ENCODE measurements around the gene SPOCK3.

SPOCK3 gene

DNA sequence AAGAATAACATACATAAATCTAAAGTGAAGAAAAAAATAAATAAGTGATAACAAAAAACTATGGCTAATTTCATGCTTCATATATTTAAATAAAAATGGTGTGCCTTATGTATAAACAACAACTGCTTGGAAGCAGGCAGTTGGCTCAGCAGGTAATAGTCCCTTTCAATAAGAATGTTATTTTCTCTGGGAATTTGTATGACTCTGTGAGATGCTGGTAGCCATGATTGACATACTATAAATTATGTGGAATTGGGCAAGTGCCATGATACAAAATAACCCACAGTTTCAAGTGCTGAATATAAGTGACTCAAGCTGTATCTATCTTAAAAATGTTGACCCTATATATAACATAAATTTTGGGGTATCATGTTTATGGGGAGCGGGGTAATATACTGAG lies 546.5 kb downstream of the SPOCK3 start:
- TF ChIP-seq RARB (CRISPR knock-in tag; IDR thresholded peaks at IDR 0.05) = no peak
- TF ChIP-seq CSDC2 (CRISPR knock-in tag; IDR thresholded peaks at IDR 0.05) = no peak
- no peak for TF ChIP-seq BACH2 (CRISPR knock-in tag; IDR thresholded peaks at IDR 0.05; ENCODE audit: borderline replicate concordance)
- TF ChIP-seq, protein P1, sequence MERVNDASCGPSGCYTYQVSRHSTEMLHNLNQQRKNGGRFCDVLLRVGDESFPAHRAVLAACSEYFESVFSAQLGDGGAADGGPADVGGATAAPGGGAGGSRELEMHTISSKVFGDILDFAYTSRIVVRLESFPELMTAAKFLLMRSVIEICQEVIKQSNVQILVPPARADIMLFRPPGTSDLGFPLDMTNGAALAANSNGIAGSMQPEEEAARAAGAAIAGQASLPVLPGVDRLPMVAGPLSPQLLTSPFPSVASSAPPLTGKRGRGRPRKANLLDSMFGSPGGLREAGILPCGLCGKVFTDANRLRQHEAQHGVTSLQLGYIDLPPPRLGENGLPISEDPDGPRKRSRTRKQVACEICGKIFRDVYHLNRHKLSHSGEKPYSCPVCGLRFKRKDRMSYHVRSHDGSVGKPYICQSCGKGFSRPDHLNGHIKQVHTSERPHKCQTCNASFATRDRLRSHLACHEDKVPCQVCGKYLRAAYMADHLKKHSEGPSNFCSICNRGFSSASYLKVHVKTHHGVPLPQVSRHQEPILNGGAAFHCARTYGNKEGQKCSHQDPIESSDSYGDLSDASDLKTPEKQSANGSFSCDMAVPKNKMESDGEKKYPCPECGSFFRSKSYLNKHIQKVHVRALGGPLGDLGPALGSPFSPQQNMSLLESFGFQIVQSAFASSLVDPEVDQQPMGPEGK (CRISPR knock-in tag; IDR thresholded peaks at IDR 0.05; ENCODE audit: borderline replicate concordance) = no peak
- TF ChIP-seq ZNF70 (CRISPR knock-in tag; IDR thresholded peaks at IDR 0.05) = no peak
- TF ChIP-seq, protein P2, sequence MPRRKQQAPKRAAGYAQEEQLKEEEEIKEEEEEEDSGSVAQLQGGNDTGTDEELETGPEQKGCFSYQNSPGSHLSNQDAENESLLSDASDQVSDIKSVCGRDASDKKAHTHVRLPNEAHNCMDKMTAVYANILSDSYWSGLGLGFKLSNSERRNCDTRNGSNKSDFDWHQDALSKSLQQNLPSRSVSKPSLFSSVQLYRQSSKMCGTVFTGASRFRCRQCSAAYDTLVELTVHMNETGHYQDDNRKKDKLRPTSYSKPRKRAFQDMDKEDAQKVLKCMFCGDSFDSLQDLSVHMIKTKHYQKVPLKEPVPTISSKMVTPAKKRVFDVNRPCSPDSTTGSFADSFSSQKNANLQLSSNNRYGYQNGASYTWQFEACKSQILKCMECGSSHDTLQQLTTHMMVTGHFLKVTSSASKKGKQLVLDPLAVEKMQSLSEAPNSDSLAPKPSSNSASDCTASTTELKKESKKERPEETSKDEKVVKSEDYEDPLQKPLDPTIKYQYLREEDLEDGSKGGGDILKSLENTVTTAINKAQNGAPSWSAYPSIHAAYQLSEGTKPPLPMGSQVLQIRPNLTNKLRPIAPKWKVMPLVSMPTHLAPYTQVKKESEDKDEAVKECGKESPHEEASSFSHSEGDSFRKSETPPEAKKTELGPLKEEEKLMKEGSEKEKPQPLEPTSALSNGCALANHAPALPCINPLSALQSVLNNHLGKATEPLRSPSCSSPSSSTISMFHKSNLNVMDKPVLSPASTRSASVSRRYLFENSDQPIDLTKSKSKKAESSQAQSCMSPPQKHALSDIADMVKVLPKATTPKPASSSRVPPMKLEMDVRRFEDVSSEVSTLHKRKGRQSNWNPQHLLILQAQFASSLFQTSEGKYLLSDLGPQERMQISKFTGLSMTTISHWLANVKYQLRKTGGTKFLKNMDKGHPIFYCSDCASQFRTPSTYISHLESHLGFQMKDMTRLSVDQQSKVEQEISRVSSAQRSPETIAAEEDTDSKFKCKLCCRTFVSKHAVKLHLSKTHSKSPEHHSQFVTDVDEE (CRISPR knock-in tag; IDR thresholded peaks at IDR 0.05) = no peak
- TF ChIP-seq TCF4 (CRISPR knock-in tag; IDR thresholded peaks at IDR 0.05; ENCODE audit: borderline replicate concordance) = no peak
- ATAC-seq = no peak
